Measurements from ENCODE around the gene FEM1B.

- TF ChIP-seq POLR2A (IDR thresholded peaks at IDR 0.05) = no peak
- TF ChIP-seq, protein P1, sequence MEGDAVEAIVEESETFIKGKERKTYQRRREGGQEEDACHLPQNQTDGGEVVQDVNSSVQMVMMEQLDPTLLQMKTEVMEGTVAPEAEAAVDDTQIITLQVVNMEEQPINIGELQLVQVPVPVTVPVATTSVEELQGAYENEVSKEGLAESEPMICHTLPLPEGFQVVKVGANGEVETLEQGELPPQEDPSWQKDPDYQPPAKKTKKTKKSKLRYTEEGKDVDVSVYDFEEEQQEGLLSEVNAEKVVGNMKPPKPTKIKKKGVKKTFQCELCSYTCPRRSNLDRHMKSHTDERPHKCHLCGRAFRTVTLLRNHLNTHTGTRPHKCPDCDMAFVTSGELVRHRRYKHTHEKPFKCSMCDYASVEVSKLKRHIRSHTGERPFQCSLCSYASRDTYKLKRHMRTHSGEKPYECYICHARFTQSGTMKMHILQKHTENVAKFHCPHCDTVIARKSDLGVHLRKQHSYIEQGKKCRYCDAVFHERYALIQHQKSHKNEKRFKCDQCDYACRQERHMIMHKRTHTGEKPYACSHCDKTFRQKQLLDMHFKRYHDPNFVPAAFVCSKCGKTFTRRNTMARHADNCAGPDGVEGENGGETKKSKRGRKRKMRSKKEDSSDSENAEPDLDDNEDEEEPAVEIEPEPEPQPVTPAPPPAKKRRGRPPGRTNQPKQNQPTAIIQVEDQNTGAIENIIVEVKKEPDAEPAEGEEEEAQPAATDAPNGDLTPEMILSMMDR (IDR thresholded peaks at IDR 0.05) = no peak
- TF ChIP-seq POLR2AphosphoS5 (IDR thresholded peaks at IDR 0.05) = no peak
Observed at GRCh38 chr15:68300115-68300940, 22.8 kb downstream of the FEM1B start.

Data from stomach (tissue), 4 donors.